Right ventricle myocardium inferior (tissue), 1 donor: Measurements from ENCODE around the gene INSC. TPM values are rescaled to one million over a fixed set of nuclear protein-coding genes. Genes with fewer than 3 reads are reported as not detected.

Experiments
- total RNA-seq: library from RNA; stranded (reverse); fragmentation: NEBNext Ultra II Directional; extraction: Animal tissue kit (Norgen Biotek cat#: 25700); gene quantifications from one replicate; pipeline ENCODE4 v1.2.1, GENCODE V29; 2021
- donor health status: DM: no; HTN: yes; CAD: no; lungs with severe emphysema.

INSC gene
- total RNA-seq, 1 donor from 2014 or later = 0.51 TPM

Other genes starting within 250 kb of the INSC start
- 7.0 TPM for gene CYP2R1, start 222.7 kb upstream of the INSC start, total RNA-seq
- not detected for gene CALCA, start 142.6 kb upstream of the INSC start, total RNA-seq
- not detected for gene CALCB, start 41.3 kb upstream of the INSC start, total RNA-seq